Suppressor macrophage treated with lipopolysaccharide for 4 hours (primary cell): ENCODE data around the gene YEATS2.
"Not testable (repeated sequence)": the region's sequence is repeated elsewhere in the genome, so short reads cannot be mapped to it uniquely, and the experiment has no call there.

ENCODE experiments used
- DNase-seq: peaks from one replicate; pipeline ENCODE4 v3.0.0-alpha.2; 2020

YEATS2 gene

GRCh38 chr3:183697610-183698317 lies at the start of gene YEATS2:
Gene YEATS2 (plus strand): TSS chr3:183697797. CDS start chr3:183715163, 17,366 bp downstream.
- DNase-seq = peak; percentile 91

GRCh38 chr3:183650554-183650953 lies 47.0 kb upstream of the YEATS2 start:
- no peak for DNase-seq

GRCh38 chr3:183653209-183654064 lies 44.2 kb upstream of the YEATS2 start:
- no peak for DNase-seq

- DNase-seq = no peak
Measured at GRCh38 chr3:183654727-183655126, 42.9 kb upstream of the YEATS2 start.

- DNase-seq = no peak
Measured at GRCh38 chr3:183662099-183662498, 35.5 kb upstream of the YEATS2 start.

GRCh38 chr3:183664913-183665381 lies 32.6 kb upstream of the YEATS2 start:
- DNase-seq = no peak

GRCh38 chr3:183680061-183680460 lies 17.5 kb upstream of the YEATS2 start:
- DNase-seq = no peak

- DNase-seq = no peak
Measured at GRCh38 chr3:183687705-183688104, 9.9 kb upstream of the YEATS2 start.

- no peak for DNase-seq
Measured at GRCh38 chr3:183688874-183689273, 8.7 kb upstream of the YEATS2 start.

GRCh38 chr3:183689621-183690020 lies 8.0 kb upstream of the YEATS2 start:
- DNase-seq = not testable (repeated sequence)

GRCh38 chr3:183690402-183690995 lies 7.1 kb upstream of the YEATS2 start:
- DNase-seq = no peak

- no peak for DNase-seq
Measured at GRCh38 chr3:183692436-183692835, 5.2 kb upstream of the YEATS2 start.

- no peak for DNase-seq
Measured at GRCh38 chr3:183695569-183696364, 1.8 kb upstream of the YEATS2 start.

GRCh38 chr3:183697123-183697609 lies 431 bp upstream of the YEATS2 start:
- DNase-seq = no peak

GRCh38 chr3:183698318-183698751 lies 738 bp downstream of the YEATS2 start:
- peak; percentile 48 for DNase-seq

- peak; percentile 60 for DNase-seq
Measured at GRCh38 chr3:183698756-183699155, 1.2 kb downstream of the YEATS2 start.

- DNase-seq = peak; percentile 20
Measured at GRCh38 chr3:183699238-183699947, 1.8 kb downstream of the YEATS2 start.

- no peak for DNase-seq
Measured at GRCh38 chr3:183701744-183702143, 4.1 kb downstream of the YEATS2 start.

- DNase-seq = not testable (repeated sequence)
Measured at GRCh38 chr3:183703892-183704291, 6.3 kb downstream of the YEATS2 start.

- no peak for DNase-seq
Measured at GRCh38 chr3:183710231-183710630, 12.6 kb downstream of the YEATS2 start.

- DNase-seq = no peak
Measured at GRCh38 chr3:183711516-183711915, 13.9 kb downstream of the YEATS2 start.

GRCh38 chr3:183714622-183715021 lies 17.0 kb downstream of the YEATS2 start:
- DNase-seq = no peak
